Neural cell (in vitro differentiated cells): ENCODE results near the gene BMAL2.

Experiments
- EP300 ChIP-seq: fragments of 450-650 bp; conservative IDR thresholded peaks from 2 replicates; pipeline ENCODE4 v1.6.1; 2014; ENCODE audit warnings: antibody characterized with exemption, mild to moderate bottlenecking, moderate library complexity; ENCODE audit not compliant: poor library complexity, severe bottlenecking
- EZH2 ChIP-seq: fragments of 200-600, 300-800 bp; shearing (Covaris generic), sonication (generic); IDR thresholded peaks from 2 replicates; pipeline ENCODE4 v1.6.1; 2014; ENCODE audit warnings: antibody characterized with exemption, low read length, borderline replicate concordance, mild to moderate bottlenecking; ENCODE audit not compliant: insufficient read depth, poor library complexity, severe bottlenecking
- MXI1 ChIP-seq: fragments of 450-650 bp; conservative IDR thresholded peaks from 2 replicates; pipeline ENCODE4 v1.6.1; 2014; ENCODE audit warnings: antibody characterized with exemption, mild to moderate bottlenecking; ENCODE audit not compliant: poor library complexity, severe bottlenecking
- POLR2AphosphoS5 ChIP-seq: IDR thresholded peaks from 2 replicates; pipeline ENCODE4 v1.6.1; 2012
- RAD21 ChIP-seq: fragments of 450-650 bp; conservative IDR thresholded peaks from 2 replicates; pipeline ENCODE4 v1.6.1; 2014; ENCODE audit warnings: antibody characterized with exemption, mild to moderate bottlenecking, moderate library complexity
- SMC3 ChIP-seq: fragments of 450-650 bp; conservative IDR thresholded peaks from 2 replicates; pipeline ENCODE4 v1.6.1; 2014; ENCODE audit warnings: antibody characterized with exemption, mild to moderate bottlenecking, moderate library complexity; ENCODE audit not compliant: poor library complexity
- TAF1 ChIP-seq: IDR thresholded peaks from 2 replicates; pipeline ENCODE4 v1.6.1; 2012; ENCODE audit warnings: low read depth
- TF ChIP-seq, protein P1 (sequence below): fragments of 450-650 bp; IDR thresholded peaks from 2 replicates; pipeline ENCODE4 v1.5.1; 2014; ENCODE audit warnings: antibody characterized with exemption, mild to moderate bottlenecking, moderate library complexity; ENCODE audit not compliant: poor library complexity, severe bottlenecking
- TF ChIP-seq, protein P2 (sequence below): IDR thresholded peaks from 2 replicates; pipeline ENCODE4 v1.6.1; 2012; ENCODE audit warnings: borderline replicate concordance

DNA sequence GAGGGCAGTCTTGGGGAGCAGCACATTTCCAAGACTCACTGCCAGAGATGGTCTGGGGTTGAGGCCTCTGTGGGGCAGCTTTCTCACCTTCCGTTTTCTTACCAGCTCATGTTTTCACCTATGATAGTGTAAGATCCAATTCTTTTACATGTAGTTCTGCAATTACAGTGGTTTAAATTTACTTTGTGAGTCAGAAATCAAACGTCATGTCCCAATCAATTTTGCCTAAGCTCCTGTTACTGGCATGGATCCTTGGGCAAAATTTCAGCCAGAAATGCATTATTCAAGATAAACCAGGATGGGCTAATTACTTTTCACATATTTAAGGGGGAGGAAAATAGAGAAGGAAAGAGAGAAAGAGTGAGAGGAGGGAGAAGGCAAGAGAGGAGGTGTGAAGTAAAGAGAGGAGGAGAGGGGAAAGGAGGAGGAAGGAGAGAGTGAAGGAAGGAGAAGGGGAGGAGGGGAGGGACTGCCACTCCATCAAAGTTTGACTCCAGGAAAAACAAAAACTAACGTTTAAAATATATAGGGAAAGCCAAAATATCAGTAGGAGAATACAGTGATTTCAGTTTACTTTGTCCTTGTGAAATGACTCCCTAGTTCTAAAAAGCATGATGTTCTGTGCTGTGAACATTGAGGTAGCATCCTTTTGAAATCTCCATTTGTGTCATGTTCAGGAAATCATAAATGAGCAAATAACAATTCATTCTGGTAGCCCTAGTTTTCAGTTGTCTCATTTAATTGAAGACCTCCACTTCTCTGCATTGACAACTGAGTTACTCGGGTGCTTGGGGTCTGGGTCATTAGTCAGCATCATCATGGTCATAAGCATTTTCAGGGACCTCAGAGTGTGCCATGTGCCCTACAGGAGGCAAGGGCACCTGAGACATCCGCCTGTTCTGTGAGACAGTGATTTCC is 3.0 kb downstream of the BMAL2 start:
- TF ChIP-seq RAD21 (no peak), EP300 (no peak), EZH2 (no peak), POLR2AphosphoS5 (no peak), SMC3 (no peak), MXI1 (no peak), TAF1 (no peak)
- TF ChIP-seq, protein P1, sequence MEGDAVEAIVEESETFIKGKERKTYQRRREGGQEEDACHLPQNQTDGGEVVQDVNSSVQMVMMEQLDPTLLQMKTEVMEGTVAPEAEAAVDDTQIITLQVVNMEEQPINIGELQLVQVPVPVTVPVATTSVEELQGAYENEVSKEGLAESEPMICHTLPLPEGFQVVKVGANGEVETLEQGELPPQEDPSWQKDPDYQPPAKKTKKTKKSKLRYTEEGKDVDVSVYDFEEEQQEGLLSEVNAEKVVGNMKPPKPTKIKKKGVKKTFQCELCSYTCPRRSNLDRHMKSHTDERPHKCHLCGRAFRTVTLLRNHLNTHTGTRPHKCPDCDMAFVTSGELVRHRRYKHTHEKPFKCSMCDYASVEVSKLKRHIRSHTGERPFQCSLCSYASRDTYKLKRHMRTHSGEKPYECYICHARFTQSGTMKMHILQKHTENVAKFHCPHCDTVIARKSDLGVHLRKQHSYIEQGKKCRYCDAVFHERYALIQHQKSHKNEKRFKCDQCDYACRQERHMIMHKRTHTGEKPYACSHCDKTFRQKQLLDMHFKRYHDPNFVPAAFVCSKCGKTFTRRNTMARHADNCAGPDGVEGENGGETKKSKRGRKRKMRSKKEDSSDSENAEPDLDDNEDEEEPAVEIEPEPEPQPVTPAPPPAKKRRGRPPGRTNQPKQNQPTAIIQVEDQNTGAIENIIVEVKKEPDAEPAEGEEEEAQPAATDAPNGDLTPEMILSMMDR = no peak
- TF ChIP-seq, protein P2, sequence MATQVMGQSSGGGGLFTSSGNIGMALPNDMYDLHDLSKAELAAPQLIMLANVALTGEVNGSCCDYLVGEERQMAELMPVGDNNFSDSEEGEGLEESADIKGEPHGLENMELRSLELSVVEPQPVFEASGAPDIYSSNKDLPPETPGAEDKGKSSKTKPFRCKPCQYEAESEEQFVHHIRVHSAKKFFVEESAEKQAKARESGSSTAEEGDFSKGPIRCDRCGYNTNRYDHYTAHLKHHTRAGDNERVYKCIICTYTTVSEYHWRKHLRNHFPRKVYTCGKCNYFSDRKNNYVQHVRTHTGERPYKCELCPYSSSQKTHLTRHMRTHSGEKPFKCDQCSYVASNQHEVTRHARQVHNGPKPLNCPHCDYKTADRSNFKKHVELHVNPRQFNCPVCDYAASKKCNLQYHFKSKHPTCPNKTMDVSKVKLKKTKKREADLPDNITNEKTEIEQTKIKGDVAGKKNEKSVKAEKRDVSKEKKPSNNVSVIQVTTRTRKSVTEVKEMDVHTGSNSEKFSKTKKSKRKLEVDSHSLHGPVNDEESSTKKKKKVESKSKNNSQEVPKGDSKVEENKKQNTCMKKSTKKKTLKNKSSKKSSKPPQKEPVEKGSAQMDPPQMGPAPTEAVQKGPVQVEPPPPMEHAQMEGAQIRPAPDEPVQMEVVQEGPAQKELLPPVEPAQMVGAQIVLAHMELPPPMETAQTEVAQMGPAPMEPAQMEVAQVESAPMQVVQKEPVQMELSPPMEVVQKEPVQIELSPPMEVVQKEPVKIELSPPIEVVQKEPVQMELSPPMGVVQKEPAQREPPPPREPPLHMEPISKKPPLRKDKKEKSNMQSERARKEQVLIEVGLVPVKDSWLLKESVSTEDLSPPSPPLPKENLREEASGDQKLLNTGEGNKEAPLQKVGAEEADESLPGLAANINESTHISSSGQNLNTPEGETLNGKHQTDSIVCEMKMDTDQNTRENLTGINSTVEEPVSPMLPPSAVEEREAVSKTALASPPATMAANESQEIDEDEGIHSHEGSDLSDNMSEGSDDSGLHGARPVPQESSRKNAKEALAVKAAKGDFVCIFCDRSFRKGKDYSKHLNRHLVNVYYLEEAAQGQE = no peak
